Activated CD8-positive, alpha-beta memory T cell treated with anti-CD3 and anti-CD28 coated beads for 36 hours (primary cell): Measurements from ENCODE around the gene ITGB7. TPM values are rescaled to one million over a fixed set of nuclear protein-coding genes. Genes with fewer than 3 reads are reported as not detected.

Source experiments
- CTCF ChIA-PET: fragments of 350-600 bp; sonication (Branson Sonifier 250); formaldehyde crosslinking; loops from one replicate; lab custom pipeline; 2021; ENCODE audit warnings: antibody characterized with exemption; lab: Charles Lee
- POLR2A ChIA-PET: fragments of 350-600 bp; sonication (Branson Sonifier 250); formaldehyde crosslinking; loops from one replicate; lab custom pipeline; 2021; ENCODE audit warnings: antibody characterized with exemption; lab: Charles Lee
- total RNA-seq, 2 experiments: library from RNA; stranded (reverse); gene quantifications; one replicate each; pipeline ENCODE4 v1.2.3, GENCODE V29; 2021

Gene ITGB7
- 100 to 1,000 TPM; 244 to 248 TPM for total RNA-seq

DNA sequence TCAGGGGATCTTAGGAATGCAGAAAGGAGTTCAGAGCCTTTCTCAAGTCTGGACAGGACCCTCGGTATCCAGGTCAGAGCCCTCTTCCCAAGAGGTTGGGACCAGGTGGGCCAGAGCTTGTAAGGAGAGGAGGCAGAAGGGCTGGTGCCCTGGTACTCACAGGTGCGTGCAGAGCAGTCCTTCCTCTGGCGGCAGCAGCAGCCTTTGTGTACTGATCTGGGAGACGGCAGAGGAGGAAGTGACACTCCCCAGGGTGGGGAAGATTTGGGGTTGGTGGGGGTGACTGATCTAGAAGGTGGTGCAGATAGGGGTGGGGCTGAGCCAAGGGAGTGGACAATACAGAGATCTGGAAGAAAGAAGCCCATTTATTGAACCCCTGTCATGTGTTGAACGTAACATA lies at the start of gene ITGB7:
Gene ITGB7 (minus strand): TSS at position 210 of the 400 bp plus-strand sequence. CDS start 6,808 bp downstream, outside the sequence.
- POLR2A ChIA-PET, result interaction anchor here (0.6 to 2.2 kb wide), 2 partner anchors 26 to 48 kb away, joined by 3 to 21 read pairs; partner anchors contain the start of genes CSAD and ZNF740
- CTCF ChIA-PET, result interaction anchor here (0.5 to 3.1 kb wide), 8 partner anchors 12 to 142 kb away, joined by 3 to 11 read pairs (median 4); partner anchors contain the start of gene AAAS

DNA sequence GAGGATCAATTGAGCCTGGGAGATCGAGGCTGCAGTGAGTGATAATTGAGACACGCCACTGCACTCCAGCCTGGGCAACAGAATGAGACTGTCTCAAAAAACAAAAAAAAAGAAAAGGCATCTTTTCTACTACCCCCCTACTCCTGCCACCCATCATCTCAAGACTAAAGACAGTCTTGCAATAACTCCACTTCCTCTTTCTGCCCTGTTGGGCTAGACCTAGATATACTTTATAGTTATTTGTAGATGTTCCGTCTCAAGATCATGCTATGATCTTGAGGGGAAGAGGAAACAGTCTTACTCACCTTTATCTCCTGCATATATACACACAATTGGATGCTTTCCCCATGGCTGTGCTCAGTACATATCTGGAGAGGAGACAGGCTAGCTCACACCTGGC lies 48.9 kb upstream of the ITGB7 start:
- CTCF ChIA-PET, result interaction anchor here (1.6 kb wide), 1 partner anchor 19 kb away, joined by 3 read pairs; no protein-coding TSS in a partner anchor
- POLR2A ChIA-PET, result no interaction called here

- ChIA-PET POLR2A (no interaction called here), CTCF (interaction anchor here (0.9 to 2.8 kb wide), 5 partner anchors 11 to 96 kb away, joined by 3 to 9 read pairs (median 5); partner anchors contain the start of gene ESPL1)
These were observed 47.9 kb upstream of the ITGB7 start for GRCh38 chr12:53254816-53255545.

DNA sequence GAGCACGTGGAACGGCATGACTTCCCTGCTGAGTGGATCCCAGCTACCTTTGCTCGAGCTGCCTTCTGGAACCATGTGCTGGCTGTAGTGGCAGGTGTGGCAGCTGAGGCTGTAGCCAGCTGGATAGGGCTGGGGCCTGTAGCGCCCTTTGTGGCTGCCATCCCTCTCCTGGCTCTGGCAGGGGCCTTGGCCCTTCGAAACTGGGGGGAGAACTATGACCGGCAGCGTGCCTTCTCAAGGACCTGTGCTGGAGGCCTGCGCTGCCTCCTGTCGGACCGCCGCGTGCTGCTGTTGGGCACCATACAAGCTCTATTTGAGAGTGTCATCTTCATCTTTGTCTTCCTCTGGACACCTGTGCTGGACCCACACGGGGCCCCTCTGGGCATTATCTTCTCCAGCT lies 46.2 kb upstream of the ITGB7 start:
- ChIA-PET POLR2A (interaction anchor here (0.6 kb wide), 1 partner anchor 198 kb away, joined by 5 read pairs; no protein-coding TSS in a partner anchor), CTCF (interaction anchor here (1.1 to 2.8 kb wide), 6 partner anchors 10 to 94 kb away, joined by 3 to 37 read pairs (median 7); partner anchors contain the start of gene ESPL1)

GRCh38 chr12:53252349-53252916 lies 45.4 kb upstream of the ITGB7 start:
- POLR2A ChIA-PET, result interaction anchor here (0.5 to 0.8 kb wide), 3 partner anchors 33 to 99 kb away, joined by 3 to 5 read pairs (median 3); no protein-coding TSS in a partner anchor
- CTCF ChIA-PET, result interaction anchor here (0.5 to 2.8 kb wide), 9 partner anchors 9 to 92 kb away, joined by 3 to 37 read pairs (median 4); partner anchors contain the start of genes AAAS and ESPL1

GRCh38 chr12:53251477-53252348 lies 44.7 kb upstream of the ITGB7 start:
- ChIA-PET CTCF (interaction anchor here (0.5 to 2.6 kb wide), 18 partner anchors 16 to 149 kb away, joined by 3 to 37 read pairs (median 4); partner anchors contain the start of genes AAAS, ESPL1 and ITGB7), POLR2A (no interaction called here)

GRCh38 chr12:53245286-53245685 lies 38.2 kb upstream of the ITGB7 start:
- CTCF ChIA-PET, result interaction anchor here (0.7 to 1.5 kb wide), 3 partner anchors 21 to 32 kb away, joined by 3 to 4 read pairs (median 3); no protein-coding TSS in a partner anchor
- POLR2A ChIA-PET, result no interaction called here

DNA sequence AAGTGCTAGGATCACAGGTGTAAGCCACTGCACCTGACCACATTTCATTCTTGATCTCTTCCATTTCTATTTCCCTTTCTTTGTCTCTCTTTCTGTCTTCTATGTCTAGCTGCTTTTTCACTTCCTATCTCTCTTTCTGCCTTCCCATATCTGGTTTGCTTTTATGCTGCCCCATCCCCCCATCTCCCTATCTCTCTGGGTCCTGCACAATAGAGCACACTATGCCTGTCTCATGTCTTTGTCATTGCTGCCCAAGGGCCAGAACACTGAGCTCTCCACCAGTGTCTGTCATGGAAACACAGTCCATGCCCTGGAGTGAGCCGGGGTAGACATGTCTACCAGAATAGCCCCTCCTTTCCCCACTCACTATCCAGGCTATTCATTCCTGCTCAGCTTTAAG lies 37.3 kb upstream of the ITGB7 start:
- POLR2A ChIA-PET, result interaction anchor here (1.2 kb wide), 1 partner anchor 21 kb away, joined by 4 read pairs; no protein-coding TSS in a partner anchor

GRCh38 chr12:53241623-53242412 lies 34.8 kb upstream of the ITGB7 start:
- POLR2A ChIA-PET, result no interaction called here
- CTCF ChIA-PET, result interaction anchor here (1.0 to 1.5 kb wide), 3 partner anchors 30 to 69 kb away, joined by 3 to 4 read pairs (median 4); no protein-coding TSS in a partner anchor

More for the DNA sequence above, 37.3 kb upstream of the ITGB7 start:
- CTCF ChIA-PET, result interaction anchor here (0.6 to 2.5 kb wide), 4 partner anchors 10 to 96 kb away, joined by 3 to 9 read pairs (median 4); no protein-coding TSS in a partner anchor

GRCh38 chr12:53239643-53240258 lies 32.7 kb upstream of the ITGB7 start:
- CTCF ChIA-PET, result interaction anchor here (1.5 kb wide), 1 partner anchor 49 kb away, joined by 4 read pairs; no protein-coding TSS in a partner anchor
- POLR2A ChIA-PET, result no interaction called here

- ChIA-PET CTCF (interaction anchor here (0.9 to 3.7 kb wide), 5 partner anchors 19 to 170 kb away, joined by 3 to 17 read pairs (median 4); partner anchors contain the start of gene AAAS), POLR2A (no interaction called here)
These were observed 29.5 kb upstream of the ITGB7 start for GRCh38 chr12:53236443-53237111.

DNA sequence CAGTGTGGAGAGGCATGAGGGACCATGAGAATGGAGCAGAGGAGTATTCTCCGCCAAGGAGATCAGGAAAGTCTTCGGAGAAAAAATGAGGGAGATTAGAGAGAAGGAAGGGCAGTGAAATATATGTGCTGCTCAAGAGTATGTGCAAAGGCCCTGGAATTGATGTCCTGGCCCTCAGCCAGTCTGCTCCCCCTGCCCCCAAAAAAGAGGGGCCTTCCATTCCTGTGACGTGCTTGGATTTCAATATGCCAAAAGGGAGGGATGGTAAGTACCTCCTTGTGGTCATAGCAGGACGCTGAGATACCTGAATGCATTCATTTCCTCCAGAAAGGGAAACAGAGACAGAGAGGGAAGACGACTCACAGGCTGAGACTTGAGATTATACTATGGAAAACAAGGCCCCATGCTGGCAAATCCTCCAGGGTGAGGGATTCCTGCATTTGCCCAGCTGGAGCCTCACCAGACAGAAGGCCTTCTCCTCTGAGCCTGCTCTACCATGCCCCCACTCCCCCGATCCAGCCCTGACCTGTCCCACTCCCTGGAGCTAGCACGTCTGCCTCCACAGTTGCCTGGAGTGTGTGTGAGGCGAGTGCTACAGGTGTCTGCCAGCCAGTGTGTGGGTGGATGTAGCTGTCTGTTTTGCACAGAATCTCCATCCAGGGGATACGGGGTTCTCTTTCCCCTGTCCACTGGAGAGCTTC lies 28.8 kb upstream of the ITGB7 start:
- CTCF ChIA-PET, result interaction anchor here (0.9 to 3.7 kb wide), 5 partner anchors 20 to 170 kb away, joined by 3 to 17 read pairs (median 4); partner anchors contain the start of gene AAAS
- POLR2A ChIA-PET, result interaction anchor here (0.7 kb wide), 1 partner anchor 19 kb away, joined by 4 read pairs; no protein-coding TSS in a partner anchor

DNA sequence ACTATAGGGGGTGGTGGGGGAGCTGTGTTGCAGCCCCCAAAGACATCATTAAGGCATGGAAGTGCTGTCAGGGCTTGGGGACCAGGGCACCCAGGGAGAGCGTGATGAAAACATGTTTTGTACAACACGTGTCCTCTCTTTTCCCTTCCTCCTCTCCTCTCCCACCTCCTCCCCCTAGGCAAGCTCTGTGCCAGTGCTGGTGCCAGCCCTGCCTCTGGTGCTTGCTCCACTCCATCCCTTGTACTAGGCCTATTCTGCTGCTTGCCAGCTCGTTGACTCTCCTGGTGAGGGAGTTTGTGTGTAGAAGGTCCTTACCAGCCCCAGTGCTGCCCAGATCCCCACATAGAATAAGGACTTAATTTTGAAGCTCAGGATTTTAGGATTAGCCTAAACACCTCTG lies 28.1 kb upstream of the ITGB7 start:
- POLR2A ChIA-PET, result interaction anchor here (0.6 kb wide), 1 partner anchor 32 kb away, joined by 3 read pairs; no protein-coding TSS in a partner anchor
- CTCF ChIA-PET, result interaction anchor here (0.8 to 3.7 kb wide), 3 partner anchors 21 to 169 kb away, joined by 3 to 17 read pairs (median 4); partner anchors contain the start of gene AAAS

- ChIA-PET POLR2A (no interaction called here), CTCF (interaction anchor here (1.2 kb wide), 2 partner anchors 18 to 87 kb away, joined by 3 read pairs; partner anchors contain the start of gene AAAS)
These were observed 27.3 kb upstream of the ITGB7 start for GRCh38 chr12:53234271-53234914.

DNA sequence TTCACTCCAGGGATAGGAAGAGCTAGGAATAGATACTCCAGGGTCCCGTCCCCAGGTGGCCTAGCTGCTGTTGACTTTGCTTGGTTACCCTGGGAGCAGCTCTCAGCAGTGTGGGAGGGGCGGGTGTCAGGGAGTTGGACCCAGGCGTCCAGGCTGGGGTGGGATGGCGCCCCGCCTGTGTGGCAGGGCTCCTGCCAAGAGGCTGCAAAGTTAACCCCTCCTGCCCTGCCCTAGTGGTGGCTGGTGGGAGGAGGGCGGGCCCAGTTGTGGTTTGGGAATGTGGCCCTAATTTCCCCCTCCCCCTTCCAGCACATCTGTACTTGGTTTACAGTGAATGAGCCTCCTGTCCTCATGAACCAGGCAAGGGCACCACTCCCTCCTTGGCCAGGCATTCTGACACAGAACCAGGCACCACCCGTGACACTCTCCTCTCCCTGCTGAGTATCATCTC lies 26.6 kb upstream of the ITGB7 start:
- CTCF ChIA-PET, result interaction anchor here (1.1 to 1.2 kb wide), 3 partner anchors 18 to 87 kb away, joined by 3 read pairs; partner anchors contain the start of gene AAAS
- POLR2A ChIA-PET, result no interaction called here
